Activated T-cell treated with anti-CD3 and anti-CD28 coated beads, Interleukin-2, amount 50 U/mL, for 72 hours (primary cell): Measurements from ENCODE around the gene PSAT1. TPM values are rescaled to one million over a fixed set of nuclear protein-coding genes. Genes with fewer than 3 reads are reported as not detected.
"Not testable (repeated sequence)": the region's sequence is repeated elsewhere in the genome, so short reads cannot be mapped to it uniquely, and the experiment has no call there.

Source experiments
- ATAC-seq, 2 donors: fragments of 150-1000 bp; cut with Tn5 transposase; replicated peaks in 1 of 2; 2 replicates each; pipeline ENCODE4 v1.10.0; 2021; ENCODE audit warnings: moderate library complexity in 2 of 2, mild to moderate bottlenecking in 1 of 2
- DNase-seq, 2 donors: peaks; one replicate each; pipeline ENCODE4 v3.0.0; 2021 to 2022; ENCODE audit warnings: mixed read lengths in 1 of 2
- H3K27ac Mint-ChIP-seq: one replicate; pipeline ENCODE4 v1.8.0; 2022; ENCODE audit warnings: mild to moderate bottlenecking, moderate library complexity, mixed read lengths
- H3K27me3 Mint-ChIP-seq: one replicate; pipeline ENCODE4 v1.8.0; 2022; ENCODE audit warnings: low read depth, mixed read lengths
- H3K36me3 Mint-ChIP-seq, 2 donors: one replicate each; pipeline ENCODE4 v1.8.0; 2022; ENCODE audit warnings: mixed read lengths in 2 of 2, mild to moderate bottlenecking in 1 of 2; ENCODE audit not compliant: insufficient read depth in 2 of 2
- H3K4me1 Mint-ChIP-seq: one replicate; pipeline ENCODE4 v1.8.0; 2022; ENCODE audit warnings: low read depth, mixed read lengths
- H3K4me3 Mint-ChIP-seq, 2 donors: one replicate each; pipeline ENCODE4 v1.8.0; 2022; ENCODE audit warnings: mild to moderate bottlenecking in 2 of 2, mixed read lengths in 2 of 2, moderate library complexity in 2 of 2
- H3K9me3 Mint-ChIP-seq, 2 donors: one replicate each; pipeline ENCODE4 v1.8.0; 2022; ENCODE audit warnings: mixed read lengths in 2 of 2
- total RNA-seq, 2 donors: library from RNA; stranded (reverse); gene quantifications; one replicate each; pipeline ENCODE4 v1.2.3, GENCODE V29; 2022

Gene PSAT1
- total RNA-seq, 2 donors from 2014 or later, result 206 to 242 TPM

GRCh38 chr9:78280982-78281668, 15.8 kb upstream of the PSAT1 start:
- Mint-ChIP-seq H3K4me3 (no peak overlapping the region), H3K27ac (no peak overlapping the region), H3K4me1 (peaks cover 8% of the 10 kb centered on the region), H3K9me3 (no peaks in the 10 kb centered on the region), H3K27me3 (no peaks in the 10 kb centered on the region), H3K36me3 (no peaks in the 10 kb centered on the region)
- no peak for DNase-seq
- no peak for ATAC-seq

GRCh38 chr9:78284181-78284580, 12.7 kb upstream of the PSAT1 start:
- DNase-seq, H3K27ac Mint-ChIP-seq, H3K27me3 Mint-ChIP-seq, H3K9me3 Mint-ChIP-seq, H3K4me1 Mint-ChIP-seq, H3K4me3 Mint-ChIP-seq, H3K36me3 Mint-ChIP-seq, ATAC-seq: not testable (repeated sequence)

GRCh38 chr9:78286125-78286524, 10.8 kb upstream of the PSAT1 start:
- DNase-seq, result no peak
- no peaks in the 10 kb centered on the region for H3K27me3 Mint-ChIP-seq
- no peak overlapping the region for H3K27ac Mint-ChIP-seq
- no peak overlapping the region for H3K4me3 Mint-ChIP-seq
- H3K4me1 Mint-ChIP-seq, result no peaks in the 10 kb centered on the region
- H3K9me3 Mint-ChIP-seq, result no peaks in the 10 kb centered on the region
- H3K36me3 Mint-ChIP-seq, result no peaks in the 10 kb centered on the region
- ATAC-seq, result no peak

GRCh38 chr9:78286946-78287388, 10.0 kb upstream of the PSAT1 start:
- ATAC-seq, result no peak
- Mint-ChIP-seq H3K4me3 (no peak overlapping the region), H3K36me3 (no peaks in the 10 kb centered on the region), H3K9me3 (no peaks in the 10 kb centered on the region), H3K27me3 (no peaks in the 10 kb centered on the region), H3K27ac (no peak overlapping the region), H3K4me1 (no peaks in the 10 kb centered on the region)
- no peak for DNase-seq

- no peak overlapping the region for H3K27ac Mint-ChIP-seq
- no peak for ATAC-seq
Measured at GRCh38 chr9:78288214-78288892, 8.6 kb upstream of the PSAT1 start.

DNA sequence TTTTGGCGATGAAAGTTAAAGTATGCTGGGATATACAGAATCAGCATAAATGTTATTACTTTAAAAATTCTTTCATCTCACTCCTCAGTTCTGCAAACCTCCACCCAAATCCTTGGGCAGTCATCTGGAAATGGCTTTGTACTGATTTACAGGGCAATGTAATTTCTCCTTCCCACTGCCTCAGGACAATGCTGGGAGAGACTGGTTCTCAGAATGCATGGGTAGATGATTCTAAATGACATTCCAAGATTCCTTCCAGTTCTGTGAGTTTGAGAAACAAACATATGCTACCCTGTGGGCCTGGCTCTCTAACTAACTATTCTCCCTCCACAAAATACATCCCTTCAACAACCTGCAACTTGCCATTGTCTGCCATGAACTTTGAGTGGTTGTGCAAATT, 7.5 kb upstream of the PSAT1 start:
- ATAC-seq, result no peak
- Mint-ChIP-seq H3K36me3 (no peaks in the 10 kb centered on the region), H3K4me3 (no peak overlapping the region), H3K27ac (no peak overlapping the region), H3K9me3 (no peaks in the 10 kb centered on the region), H3K4me1 (peaks cover 16% of the 10 kb centered on the region), H3K27me3 (no peaks in the 10 kb centered on the region)
- no peak for DNase-seq

More at GRCh38 chr9:78288214-78288892, 8.6 kb upstream of the PSAT1 start:
- Mint-ChIP-seq H3K27me3 (no peaks in the 10 kb centered on the region), H3K36me3 (no peaks in the 10 kb centered on the region), H3K4me1 (peaks cover 11% of the 10 kb centered on the region), H3K4me3 (no peak overlapping the region), H3K9me3 (no peaks in the 10 kb centered on the region)
- DNase-seq, result no peak

- Mint-ChIP-seq H3K4me3 (no peak overlapping the region), H3K4me1 (peaks cover 25% of the 10 kb centered on the region), H3K9me3 (no peaks in the 10 kb centered on the region), H3K36me3 (no peaks in the 10 kb centered on the region), H3K27me3 (no peaks in the 10 kb centered on the region), H3K27ac (no peak overlapping the region)
- ATAC-seq, result no peak
- DNase-seq, result no peak
Measured at GRCh38 chr9:78291240-78291925, 5.5 kb upstream of the PSAT1 start.

- Mint-ChIP-seq H3K4me1 (peaks cover 28% of the 10 kb centered on the region), H3K4me3 (no peak overlapping the region), H3K36me3 (peaks cover under 1 to 1% of the 10 kb centered on the region in 2 donors), H3K27me3 (no peaks in the 10 kb centered on the region), H3K27ac (no peak overlapping the region), H3K9me3 (no peaks in the 10 kb centered on the region)
- ATAC-seq (no peak), DNase-seq (no peak)
Measured at GRCh38 chr9:78292026-78292425, 4.9 kb upstream of the PSAT1 start.

DNA sequence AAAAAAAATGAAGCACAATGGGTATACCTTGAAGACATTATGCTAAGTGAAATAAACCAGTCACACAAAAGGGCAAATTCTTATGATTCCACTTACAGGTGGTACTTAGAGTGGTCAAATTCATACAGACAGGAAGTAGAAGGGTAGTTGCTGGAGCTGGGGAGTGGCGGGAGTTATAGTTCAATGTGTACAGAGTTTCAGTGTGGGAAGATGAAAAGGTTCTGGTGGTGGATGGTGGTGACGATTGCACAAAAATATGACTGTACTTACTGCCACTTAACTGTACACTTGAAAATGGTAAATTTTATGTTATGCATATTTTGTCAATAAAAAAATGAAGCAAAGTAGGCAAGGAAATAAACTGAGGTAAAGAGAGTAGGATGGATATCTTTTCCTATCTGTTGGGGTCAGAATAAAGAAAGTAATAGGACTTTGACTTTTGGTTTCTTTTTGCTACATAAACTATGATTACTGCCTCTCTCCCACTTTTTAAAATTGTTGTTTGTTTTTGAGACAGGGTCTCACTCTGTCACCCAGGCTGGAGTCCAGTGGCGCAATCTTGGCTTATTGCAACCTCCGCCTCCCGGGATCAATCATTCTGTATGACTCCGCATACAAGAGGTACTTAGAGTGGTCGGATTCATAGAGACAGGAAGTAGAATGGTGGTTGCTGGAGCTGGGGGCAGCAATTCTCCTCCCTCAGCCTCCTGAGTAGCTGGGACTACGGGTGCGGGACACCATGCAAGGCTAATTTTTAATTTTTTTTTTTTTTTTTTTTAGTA, 4.0 kb upstream of the PSAT1 start:
- H3K27ac Mint-ChIP-seq, result peak overlapping the region; percentile 78
- DNase-seq (peak; percentile 38 to 60), ATAC-seq (peak; percentile 20 to 26)
- H3K4me3 Mint-ChIP-seq, result peak overlapping the region; percentile 77 to 88
- no peaks in the 10 kb centered on the region for H3K9me3 Mint-ChIP-seq
- H3K27me3 Mint-ChIP-seq, result no peaks in the 10 kb centered on the region
- H3K4me1 Mint-ChIP-seq, result peaks cover 28% of the 10 kb centered on the region
- H3K36me3 Mint-ChIP-seq, result peaks cover 8 to 9% of the 10 kb centered on the region in 2 donors

DNA sequence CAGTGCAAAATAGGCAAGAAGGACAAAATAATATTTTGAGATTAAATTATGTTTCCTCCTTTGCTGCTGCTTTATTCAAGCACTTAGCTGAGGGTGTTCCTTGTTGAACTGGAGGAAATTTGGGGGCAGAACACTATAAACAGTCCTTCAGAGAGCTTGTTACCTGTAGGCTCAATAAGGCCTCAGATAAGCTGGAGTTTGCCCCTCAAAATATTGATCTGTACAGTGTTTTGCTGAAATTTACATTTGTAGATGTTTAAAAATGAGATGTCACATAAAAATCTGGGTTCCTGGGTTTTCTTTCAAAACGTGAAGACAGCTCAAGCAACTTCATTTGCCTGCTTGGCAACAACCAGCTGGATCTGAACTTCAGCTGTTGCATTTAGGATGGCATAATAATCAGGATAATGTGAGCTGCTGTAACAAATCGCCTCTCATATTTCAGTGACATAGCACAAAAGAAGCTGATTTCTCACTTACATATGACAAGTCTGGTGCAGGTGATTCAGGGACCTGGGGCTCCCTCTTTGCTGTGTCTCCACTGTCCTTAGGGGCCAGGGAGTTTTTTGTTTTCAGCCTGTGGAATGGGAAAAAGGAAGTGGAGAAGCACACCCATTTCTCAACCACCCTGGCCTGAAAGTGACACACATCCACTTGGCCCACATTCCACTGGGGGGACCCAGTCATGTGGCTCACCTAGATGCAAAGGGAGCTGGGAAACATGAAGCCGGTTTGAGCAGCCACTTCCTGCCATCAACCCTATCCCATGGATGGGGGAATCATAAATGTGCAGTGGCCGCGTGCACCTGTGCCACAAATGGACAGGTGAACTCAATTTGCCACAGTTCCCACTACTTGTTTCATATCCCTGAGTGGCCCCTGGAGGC, 2.4 kb upstream of the PSAT1 start:
- Mint-ChIP-seq H3K4me3 (no peak overlapping the region), H3K27me3 (no peaks in the 10 kb centered on the region), H3K27ac (no peak overlapping the region), H3K36me3 (peaks cover 14 to 17% of the 10 kb centered on the region in 2 donors), H3K9me3 (no peaks in the 10 kb centered on the region), H3K4me1 (peaks cover 35% of the 10 kb centered on the region)
- DNase-seq (no peak), ATAC-seq (no peak)

DNA sequence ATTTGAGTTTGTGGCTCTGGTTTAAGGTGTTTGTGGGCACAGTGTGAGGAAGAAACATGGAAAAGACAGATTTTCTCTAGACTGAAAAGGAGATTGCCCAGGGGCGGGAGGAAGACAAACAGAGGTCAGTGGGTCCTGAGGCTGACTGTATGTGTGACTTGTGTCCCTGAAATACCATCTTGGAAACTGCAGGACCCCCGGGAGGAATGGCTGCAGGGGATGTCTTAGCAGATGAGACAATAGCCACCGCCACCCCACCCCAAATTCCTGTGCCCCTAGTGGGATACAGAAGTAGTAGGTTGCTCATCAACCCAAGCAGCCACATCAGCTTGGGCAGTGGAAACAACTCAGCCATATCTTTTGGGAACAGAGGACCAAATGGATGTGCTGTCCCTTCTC, 1.7 kb upstream of the PSAT1 start:
- H3K27me3 Mint-ChIP-seq, result no peaks in the 10 kb centered on the region

DNA sequence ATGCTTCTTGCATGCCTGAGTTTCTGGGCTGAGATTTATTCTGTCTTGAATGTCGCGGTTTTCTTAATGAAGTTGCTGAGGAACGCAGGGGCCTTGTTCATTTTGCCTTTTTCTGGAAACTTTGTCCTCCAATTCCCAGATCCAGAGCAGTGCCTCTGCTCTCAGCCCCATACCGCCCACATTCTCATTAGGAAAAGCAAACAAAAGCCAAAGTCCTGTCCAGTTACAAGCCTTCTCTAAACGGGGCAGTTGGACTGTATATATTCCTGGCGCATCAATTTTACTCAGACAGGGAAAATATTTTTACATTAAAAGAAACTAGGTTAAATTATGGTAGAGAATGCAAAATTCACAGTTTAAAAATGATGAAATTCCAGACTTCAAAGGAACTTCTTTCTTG, 1.2 kb upstream of the PSAT1 start:
- DNase-seq (no peak), ATAC-seq (no peak)
- peak overlapping the region; percentile 98 for H3K4me3 Mint-ChIP-seq
- no peaks in the 10 kb centered on the region for H3K27me3 Mint-ChIP-seq
- peaks cover 19 to 25% of the 10 kb centered on the region in 2 donors for H3K36me3 Mint-ChIP-seq
- peak overlapping the region; percentile 99 for H3K27ac Mint-ChIP-seq
- H3K9me3 Mint-ChIP-seq, result no peaks in the 10 kb centered on the region
- H3K4me1 Mint-ChIP-seq, result peaks cover 44% of the 10 kb centered on the region

More for the DNA sequence above, 1.7 kb upstream of the PSAT1 start:
- Mint-ChIP-seq H3K27ac (no peak overlapping the region), H3K36me3 (peaks cover 17 to 21% of the 10 kb centered on the region in 2 donors), H3K4me3 (no peak overlapping the region), H3K4me1 (peaks cover 41% of the 10 kb centered on the region), H3K9me3 (no peaks in the 10 kb centered on the region)
- DNase-seq, result no peak
- no peak for ATAC-seq
